Endodermal cell (in vitro differentiated cells): Measurements from ENCODE around the gene MAP2K7. TPM values are rescaled to one million over a fixed set of nuclear protein-coding genes. Genes with fewer than 3 reads are reported as not detected.

Experiments used
- DNase-seq: peaks from one replicate; pipeline ENCODE4 v3.0.0-alpha.2; 2017
- H3K27ac ChIP-seq: 2 replicates; pipeline ENCODE4 v1.5.1; 2013; ENCODE audit warnings: mild to moderate bottlenecking, low read depth, low read length, moderate library complexity
- H3K27me3 ChIP-seq: 2 replicates; pipeline ENCODE4 v1.6.1; 2013; ENCODE audit warnings: mild to moderate bottlenecking, low read length, moderate library complexity; ENCODE audit not compliant: insufficient read depth, control insufficient read depth, poor library complexity, severe bottlenecking
- H3K36me3 ChIP-seq: 2 replicates; pipeline ENCODE4 v1.7.0; 2013; ENCODE audit warnings: mild to moderate bottlenecking, low read length, moderate library complexity; ENCODE audit not compliant: control insufficient read depth, insufficient read depth
- H3K4me1 ChIP-seq: one replicate; pipeline ENCODE4 v1.7.0; 2013; ENCODE audit warnings: low read length; ENCODE audit not compliant: control insufficient read depth, insufficient read depth
- H3K4me3 ChIP-seq: 2 replicates; pipeline ENCODE4 v1.5.1; 2013; ENCODE audit warnings: mild to moderate bottlenecking, low read length, moderate library complexity
- H3K9ac ChIP-seq: 2 replicates; pipeline ENCODE4 v1.6.1; 2013; ENCODE audit warnings: mild to moderate bottlenecking, low read length, moderate library complexity; ENCODE audit not compliant: poor library complexity, severe bottlenecking; ENCODE audit errors: extremely low read depth
- H3K9me3 ChIP-seq: 2 replicates; pipeline ENCODE4 v1.6.1; 2013; ENCODE audit warnings: mild to moderate bottlenecking, low read length, moderate library complexity; ENCODE audit not compliant: control insufficient read depth
- H3K27ac Mint-ChIP-seq: 2 replicates; pipeline ENCODE4 v1.8.0; 2020; ENCODE audit warnings: mixed read lengths
- H3K27me3 Mint-ChIP-seq: 2 replicates; pipeline ENCODE4 v1.8.0; 2021; ENCODE audit warnings: mild to moderate bottlenecking, mixed read lengths; ENCODE audit not compliant: insufficient read depth
- H3K36me3 Mint-ChIP-seq: 2 replicates; pipeline ENCODE4 v1.8.0; 2020; ENCODE audit warnings: low read depth, mixed read lengths
- H3K4me1 Mint-ChIP-seq: 2 replicates; pipeline ENCODE4 v1.8.0; 2020; ENCODE audit warnings: mixed read lengths
- H3K4me3 Mint-ChIP-seq: 2 replicates; pipeline ENCODE4 v1.8.0; 2020; ENCODE audit warnings: mild to moderate bottlenecking, moderate library complexity, mixed read lengths
- H3K9me3 Mint-ChIP-seq: 2 replicates; pipeline ENCODE4 v1.8.0; 2020; ENCODE audit warnings: mild to moderate bottlenecking, mixed read lengths
- WGBS, 2 experiments: methylation state at CpG; one replicate each; pipeline versions ENCODE4 v1.1.5 to v1.1.7; 2013; ENCODE audit warnings: missing lambda C conversion rate in 2 of 2, mixed read lengths in 1 of 2; ENCODE audit not compliant: insufficient coverage in 1 of 2, insufficient read length in 1 of 2; 5-methylcytosine and 5-hydroxymethylcytosine counted together
- total RNA-seq, 2 donors: library from RNA; stranded (reverse); fragmentation: NEBNext Ultra II Directional in 1 of 2; extraction: Animal tissue kit (Norgen Biotek cat#: 25700) in 1 of 2; gene quantifications; 2 replicates in 1 of 2; 3 replicates in 1 of 2; pipeline ENCODE4 v1.2.1, GENCODE V29; 2021
- TF ChIP-seq, protein P1 (sequence below): fragments of 200-600 bp; sonication (generic); conservative IDR thresholded peaks from 2 replicates; pipeline ENCODE4 v1.5.0; 2021; ENCODE audit warnings: antibody characterized with exemption, mild to moderate bottlenecking

Gene MAP2K7
- total RNA-seq, 2 donors from 2014 or later, result 33.4 to 40.0 TPM

DNA sequence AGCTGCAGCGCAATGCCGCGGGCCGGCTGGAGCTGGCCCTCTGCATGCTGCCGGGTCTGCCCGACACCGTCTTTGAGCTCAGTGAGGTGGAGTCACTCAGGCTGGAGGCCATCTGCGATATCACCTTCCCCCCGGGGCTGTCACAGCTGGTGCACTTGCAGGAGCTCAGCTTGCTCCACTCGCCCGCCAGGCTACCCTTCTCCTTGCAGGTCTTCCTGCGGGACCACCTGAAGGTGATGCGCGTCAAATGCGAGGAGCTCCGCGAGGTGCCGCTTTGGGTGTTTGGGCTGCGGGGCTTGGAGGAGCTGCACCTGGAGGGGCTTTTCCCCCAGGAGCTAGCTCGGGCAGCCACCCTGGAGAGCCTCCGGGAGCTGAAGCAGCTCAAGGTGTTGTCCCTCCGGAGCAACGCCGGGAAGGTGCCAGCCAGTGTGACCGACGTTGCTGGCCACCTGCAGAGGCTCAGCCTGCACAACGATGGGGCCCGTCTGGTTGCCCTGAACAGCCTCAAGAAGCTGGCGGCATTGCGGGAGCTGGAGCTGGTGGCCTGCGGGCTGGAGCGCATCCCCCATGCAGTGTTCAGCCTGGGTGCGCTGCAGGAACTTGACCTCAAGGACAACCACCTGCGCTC, 3.8 kb upstream of the MAP2K7 start:
- H3K9ac ChIP-seq, result no peak overlapping the region
- H3K27me3 ChIP-seq, result no peaks in the 10 kb centered on the region
- no peaks in the 10 kb centered on the region for H3K36me3 ChIP-seq
- H3K4me3 ChIP-seq, result no peak overlapping the region
- 91 to 96% methylated on average over 29 to 34 of the region's 34 CpGs for WGBS, 2 experiments
- Mint-ChIP-seq H3K27ac (no peak overlapping the region), H3K4me3 (no peak overlapping the region), H3K36me3 (peaks cover 9% of the 10 kb centered on the region), H3K9me3 (no peaks in the 10 kb centered on the region), H3K27me3 (no peaks in the 10 kb centered on the region), H3K4me1 (peaks cover 5% of the 10 kb centered on the region)
- H3K4me1 ChIP-seq, result no peaks in the 10 kb centered on the region
- H3K27ac ChIP-seq, result no peak overlapping the region
- TF ChIP-seq, protein P1, sequence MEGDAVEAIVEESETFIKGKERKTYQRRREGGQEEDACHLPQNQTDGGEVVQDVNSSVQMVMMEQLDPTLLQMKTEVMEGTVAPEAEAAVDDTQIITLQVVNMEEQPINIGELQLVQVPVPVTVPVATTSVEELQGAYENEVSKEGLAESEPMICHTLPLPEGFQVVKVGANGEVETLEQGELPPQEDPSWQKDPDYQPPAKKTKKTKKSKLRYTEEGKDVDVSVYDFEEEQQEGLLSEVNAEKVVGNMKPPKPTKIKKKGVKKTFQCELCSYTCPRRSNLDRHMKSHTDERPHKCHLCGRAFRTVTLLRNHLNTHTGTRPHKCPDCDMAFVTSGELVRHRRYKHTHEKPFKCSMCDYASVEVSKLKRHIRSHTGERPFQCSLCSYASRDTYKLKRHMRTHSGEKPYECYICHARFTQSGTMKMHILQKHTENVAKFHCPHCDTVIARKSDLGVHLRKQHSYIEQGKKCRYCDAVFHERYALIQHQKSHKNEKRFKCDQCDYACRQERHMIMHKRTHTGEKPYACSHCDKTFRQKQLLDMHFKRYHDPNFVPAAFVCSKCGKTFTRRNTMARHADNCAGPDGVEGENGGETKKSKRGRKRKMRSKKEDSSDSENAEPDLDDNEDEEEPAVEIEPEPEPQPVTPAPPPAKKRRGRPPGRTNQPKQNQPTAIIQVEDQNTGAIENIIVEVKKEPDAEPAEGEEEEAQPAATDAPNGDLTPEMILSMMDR, result no peak
- DNase-seq, result no peak
- H3K9me3 ChIP-seq, result no peaks in the 10 kb centered on the region

- Histone ChIP-seq H3K27me3 (no peaks in the 10 kb centered on the region), H3K27ac (no peak overlapping the region), H3K36me3 (no peaks in the 10 kb centered on the region), H3K9me3 (no peaks in the 10 kb centered on the region), H3K4me1 (no peaks in the 10 kb centered on the region), H3K9ac (no peak overlapping the region), H3K4me3 (no peak overlapping the region)
- peaks cover 8% of the 10 kb centered on the region for H3K4me1 Mint-ChIP-seq
- no peak overlapping the region for H3K27ac Mint-ChIP-seq
- WGBS, 2 experiments, result 87 to 89% methylated on average over 15 to 21 of the region's 21 CpGs
- H3K36me3 Mint-ChIP-seq, result peaks cover 9% of the 10 kb centered on the region
- no peak for DNase-seq
- TF ChIP-seq, protein P1, result no peak
- no peaks in the 10 kb centered on the region for H3K9me3 Mint-ChIP-seq
- H3K27me3 Mint-ChIP-seq, result no peaks in the 10 kb centered on the region
- H3K4me3 Mint-ChIP-seq, result no peak overlapping the region
Observed at GRCh38 chr19:7900401-7900870, 3.2 kb upstream of the MAP2K7 start.

GRCh38 chr19:7900931-7901330, 2.7 kb upstream of the MAP2K7 start:
- Mint-ChIP-seq H3K9me3 (no peaks in the 10 kb centered on the region), H3K27ac (no peak overlapping the region), H3K4me1 (peaks cover 11% of the 10 kb centered on the region), H3K36me3 (peaks cover 13% of the 10 kb centered on the region), H3K4me3 (no peak overlapping the region), H3K27me3 (no peaks in the 10 kb centered on the region)
- no peak overlapping the region for H3K4me3 ChIP-seq
- WGBS, 2 experiments, result 94 to 100% methylated on average over 2 to 3 of the region's 3 CpGs
- no peaks in the 10 kb centered on the region for H3K9me3 ChIP-seq
- no peaks in the 10 kb centered on the region for H3K4me1 ChIP-seq
- no peak overlapping the region for H3K27ac ChIP-seq
- no peak overlapping the region for H3K9ac ChIP-seq
- no peak for DNase-seq
- H3K27me3 ChIP-seq, result no peaks in the 10 kb centered on the region
- peaks cover 3% of the 10 kb centered on the region for H3K36me3 ChIP-seq
- TF ChIP-seq, protein P1, result no peak
